ENCODE results near the gene BSDC1.

Gene BSDC1

GRCh38 chr1:32349211-32349708 is 45.0 kb downstream of the BSDC1 start:
- Mint-ChIP-seq H3K36me3 (ENCODE audit: insufficient read depth) (peaks cover 10% of the 10 kb centered on the region), H3K27me3 (no peaks in the 10 kb centered on the region), H3K4me3 (peak overlapping the region in 1 of 2 donors; percentile 34), H3K9me3 (no peaks in the 10 kb centered on the region), H3K27ac (peak overlapping the region; percentile 26 to 88), H3K4me1 (ENCODE audit: low read depth in 2 of 2) (peaks cover 32 to 43% of the 10 kb centered on the region in 2 donors)
- DNase-seq (no peak), ATAC-seq (replicated peaks) (no peak)

- no peak overlapping the region for H3K27ac Mint-ChIP-seq
- H3K9me3 Mint-ChIP-seq, result no peaks in the 10 kb centered on the region
- no peaks in the 10 kb centered on the region for H3K27me3 Mint-ChIP-seq
- no peak for DNase-seq
- peaks cover 30 to 45% of the 10 kb centered on the region in 2 donors for H3K4me1 Mint-ChIP-seq (ENCODE audit: low read depth in 2 of 2)
- no peak for ATAC-seq (replicated peaks)
- H3K36me3 Mint-ChIP-seq (ENCODE audit: insufficient read depth), result peaks cover 7% of the 10 kb centered on the region
- no peak overlapping the region for H3K4me3 Mint-ChIP-seq
Measured at GRCh38 chr1:32346532-32347157, 47.6 kb downstream of the BSDC1 start.

- ATAC-seq (replicated peaks) (peak; percentile 83), DNase-seq (peak in 2 of 3 experiments; percentile 29 to 31)
- H3K27ac Mint-ChIP-seq, result peak overlapping the region; percentile 1 to 75
- H3K9me3 Mint-ChIP-seq, result no peaks in the 10 kb centered on the region
- peaks cover 23 to 37% of the 10 kb centered on the region in 2 donors for H3K4me1 Mint-ChIP-seq (ENCODE audit: low read depth in 2 of 2)
- H3K27me3 Mint-ChIP-seq, result no peaks in the 10 kb centered on the region
- peaks cover 2% of the 10 kb centered on the region for H3K36me3 Mint-ChIP-seq (ENCODE audit: insufficient read depth)
- H3K4me3 Mint-ChIP-seq, result peak overlapping the region in 1 of 2 donors; percentile 27
Measured at GRCh38 chr1:32345289-32345827, 48.9 kb downstream of the BSDC1 start.

GRCh38 chr1:32342704-32343103 is 51.5 kb downstream of the BSDC1 start:
- Mint-ChIP-seq H3K27me3 (no peaks in the 10 kb centered on the region), H3K27ac (peak overlapping the region in 1 of 2 donors; percentile 11), H3K36me3 (ENCODE audit: insufficient read depth) (no peaks in the 10 kb centered on the region), H3K4me1 (ENCODE audit: low read depth in 2 of 2) (peaks cover 21 to 26% of the 10 kb centered on the region in 2 donors), H3K9me3 (no peaks in the 10 kb centered on the region), H3K4me3 (peak overlapping the region in 1 of 2 donors; percentile 64)
- no peak for ATAC-seq (replicated peaks)
- no peak for DNase-seq

- peaks cover 28 to 34% of the 10 kb centered on the region in 2 donors for H3K4me1 Mint-ChIP-seq (ENCODE audit: low read depth in 2 of 2)
- H3K9me3 Mint-ChIP-seq, result no peaks in the 10 kb centered on the region
Measured at GRCh38 chr1:32341971-32342370, 52.3 kb downstream of the BSDC1 start.

GRCh38 chr1:32341186-32341757 is 53.0 kb downstream of the BSDC1 start:
- no peaks in the 10 kb centered on the region for H3K27me3 Mint-ChIP-seq
- no peak for DNase-seq
- no peak for ATAC-seq (replicated peaks)

More at GRCh38 chr1:32341971-32342370, 52.3 kb downstream of the BSDC1 start:
- Mint-ChIP-seq H3K27me3 (no peaks in the 10 kb centered on the region), H3K27ac (peak overlapping the region in 1 of 2 donors; percentile 11), H3K36me3 (ENCODE audit: insufficient read depth) (peaks cover 3% of the 10 kb centered on the region), H3K4me3 (no peak overlapping the region)
- DNase-seq (no peak), ATAC-seq (replicated peaks) (no peak)

GRCh38 chr1:32339363-32339978 is 54.8 kb downstream of the BSDC1 start:
- H3K4me1 Mint-ChIP-seq (ENCODE audit: low read depth in 2 of 2), result peaks cover 28 to 33% of the 10 kb centered on the region in 2 donors
- ATAC-seq (replicated peaks), result no peak

More at GRCh38 chr1:32341186-32341757, 53.0 kb downstream of the BSDC1 start:
- Mint-ChIP-seq H3K9me3 (no peaks in the 10 kb centered on the region), H3K36me3 (ENCODE audit: insufficient read depth) (peaks cover 7% of the 10 kb centered on the region), H3K4me3 (no peak overlapping the region), H3K27ac (peak overlapping the region in 1 of 2 donors; percentile 56), H3K4me1 (ENCODE audit: low read depth in 2 of 2) (peaks cover 28 to 34% of the 10 kb centered on the region in 2 donors)

GRCh38 chr1:32338637-32339145 is 55.5 kb downstream of the BSDC1 start:
- ATAC-seq (replicated peaks) (no peak), DNase-seq (no peak)
- Mint-ChIP-seq H3K9me3 (no peaks in the 10 kb centered on the region), H3K27me3 (no peaks in the 10 kb centered on the region), H3K36me3 (ENCODE audit: insufficient read depth) (peaks cover 18% of the 10 kb centered on the region), H3K4me1 (ENCODE audit: low read depth in 2 of 2) (peaks cover 32 to 39% of the 10 kb centered on the region in 2 donors), H3K4me3 (no peak overlapping the region), H3K27ac (no peak overlapping the region)

More at GRCh38 chr1:32339363-32339978, 54.8 kb downstream of the BSDC1 start:
- Mint-ChIP-seq H3K4me3 (no peak overlapping the region), H3K27ac (no peak overlapping the region), H3K36me3 (ENCODE audit: insufficient read depth) (peaks cover 13% of the 10 kb centered on the region), H3K27me3 (no peaks in the 10 kb centered on the region), H3K9me3 (no peaks in the 10 kb centered on the region)
- no peak for DNase-seq

GRCh38 chr1:32337855-32338636 is 56.2 kb downstream of the BSDC1 start:
- H3K27ac Mint-ChIP-seq, result peak overlapping the region in 1 of 2 donors; percentile 41
- ATAC-seq (replicated peaks) (peak; percentile 50), DNase-seq (peak; percentile 17 to 39 (median 39))
- H3K9me3 Mint-ChIP-seq, result no peaks in the 10 kb centered on the region
- H3K4me1 Mint-ChIP-seq (ENCODE audit: low read depth in 2 of 2), result peaks cover 32 to 42% of the 10 kb centered on the region in 2 donors
- H3K36me3 Mint-ChIP-seq (ENCODE audit: insufficient read depth), result peaks cover 19% of the 10 kb centered on the region
- H3K27me3 Mint-ChIP-seq, result no peaks in the 10 kb centered on the region
- H3K4me3 Mint-ChIP-seq, result peak overlapping the region; percentile 70 to 71

- no peaks in the 10 kb centered on the region for H3K9me3 Mint-ChIP-seq
- DNase-seq (peak; percentile 56 to 67 (median 64)), ATAC-seq (replicated peaks) (peak; percentile 78)
- peak overlapping the region; percentile 70 to 71 for H3K4me3 Mint-ChIP-seq
- no peaks in the 10 kb centered on the region for H3K27me3 Mint-ChIP-seq
- H3K27ac Mint-ChIP-seq, result peak overlapping the region in 1 of 2 donors; percentile 41
- peaks cover 27 to 37% of the 10 kb centered on the region in 2 donors for H3K4me1 Mint-ChIP-seq (ENCODE audit: low read depth in 2 of 2)
- H3K36me3 Mint-ChIP-seq (ENCODE audit: insufficient read depth), result peaks cover 25% of the 10 kb centered on the region
Measured at GRCh38 chr1:32336963-32337675, 57.1 kb downstream of the BSDC1 start.

- peaks cover 27 to 37% of the 10 kb centered on the region in 2 donors for H3K4me1 Mint-ChIP-seq (ENCODE audit: low read depth in 2 of 2)
- H3K27me3 Mint-ChIP-seq, result no peaks in the 10 kb centered on the region
- no peaks in the 10 kb centered on the region for H3K9me3 Mint-ChIP-seq
- peaks cover 28% of the 10 kb centered on the region for H3K36me3 Mint-ChIP-seq (ENCODE audit: insufficient read depth)
- H3K4me3 Mint-ChIP-seq, result peak overlapping the region; percentile 70 to 71
- no peak for ATAC-seq (replicated peaks)
- H3K27ac Mint-ChIP-seq, result peak overlapping the region in 1 of 2 donors; percentile 41
- DNase-seq, result no peak
Measured at GRCh38 chr1:32336591-32336932, 57.7 kb downstream of the BSDC1 start.

Measured in effector memory CD8-positive, alpha-beta T cell (primary cell).